ENCODE measurements around the gene GFRA1. TPM values are rescaled to one million over a fixed set of nuclear protein-coding genes. Genes with fewer than 3 reads are reported as not detected.

The GFRA1 gene
- total RNA-seq, 4 donors from 2014 or later = 1.8 to 21.4 (median 12.1) TPM

GRCh38 chr10:116262678-116263077 is 10.3 kb downstream of the GFRA1 start:
- H3K4me3 ChIP-seq = no peak overlapping the region
- no peak for DNase-seq
- H3K36me3 ChIP-seq = no peaks in the 10 kb centered on the region
- no peak overlapping the region for H3K27ac ChIP-seq
- H3K9me3 ChIP-seq = no peaks in the 10 kb centered on the region
- H3K4me1 ChIP-seq = no peaks in the 10 kb centered on the region
- no peaks in the 10 kb centered on the region for H3K27me3 ChIP-seq
- no peak for TF ChIP-seq POLR2A (IDR thresholded peaks at IDR 0.05)
- TF ChIP-seq, protein P1, sequence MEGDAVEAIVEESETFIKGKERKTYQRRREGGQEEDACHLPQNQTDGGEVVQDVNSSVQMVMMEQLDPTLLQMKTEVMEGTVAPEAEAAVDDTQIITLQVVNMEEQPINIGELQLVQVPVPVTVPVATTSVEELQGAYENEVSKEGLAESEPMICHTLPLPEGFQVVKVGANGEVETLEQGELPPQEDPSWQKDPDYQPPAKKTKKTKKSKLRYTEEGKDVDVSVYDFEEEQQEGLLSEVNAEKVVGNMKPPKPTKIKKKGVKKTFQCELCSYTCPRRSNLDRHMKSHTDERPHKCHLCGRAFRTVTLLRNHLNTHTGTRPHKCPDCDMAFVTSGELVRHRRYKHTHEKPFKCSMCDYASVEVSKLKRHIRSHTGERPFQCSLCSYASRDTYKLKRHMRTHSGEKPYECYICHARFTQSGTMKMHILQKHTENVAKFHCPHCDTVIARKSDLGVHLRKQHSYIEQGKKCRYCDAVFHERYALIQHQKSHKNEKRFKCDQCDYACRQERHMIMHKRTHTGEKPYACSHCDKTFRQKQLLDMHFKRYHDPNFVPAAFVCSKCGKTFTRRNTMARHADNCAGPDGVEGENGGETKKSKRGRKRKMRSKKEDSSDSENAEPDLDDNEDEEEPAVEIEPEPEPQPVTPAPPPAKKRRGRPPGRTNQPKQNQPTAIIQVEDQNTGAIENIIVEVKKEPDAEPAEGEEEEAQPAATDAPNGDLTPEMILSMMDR (IDR thresholded peaks at IDR 0.05) = no peak

- no peak for TF ChIP-seq POLR2A (IDR thresholded peaks at IDR 0.05)
- TF ChIP-seq, protein P1 (IDR thresholded peaks at IDR 0.05) = no peak
- no peaks in the 10 kb centered on the region for H3K4me1 ChIP-seq
- H3K27me3 ChIP-seq = no peaks in the 10 kb centered on the region
- no peaks in the 10 kb centered on the region for H3K9me3 ChIP-seq
- no peak overlapping the region for H3K4me3 ChIP-seq
- no peaks in the 10 kb centered on the region for H3K36me3 ChIP-seq
- DNase-seq = no peak
- no peak overlapping the region for H3K27ac ChIP-seq
These were observed 12.4 kb downstream of the GFRA1 start for GRCh38 chr10:116260599-116260998.

DNA sequence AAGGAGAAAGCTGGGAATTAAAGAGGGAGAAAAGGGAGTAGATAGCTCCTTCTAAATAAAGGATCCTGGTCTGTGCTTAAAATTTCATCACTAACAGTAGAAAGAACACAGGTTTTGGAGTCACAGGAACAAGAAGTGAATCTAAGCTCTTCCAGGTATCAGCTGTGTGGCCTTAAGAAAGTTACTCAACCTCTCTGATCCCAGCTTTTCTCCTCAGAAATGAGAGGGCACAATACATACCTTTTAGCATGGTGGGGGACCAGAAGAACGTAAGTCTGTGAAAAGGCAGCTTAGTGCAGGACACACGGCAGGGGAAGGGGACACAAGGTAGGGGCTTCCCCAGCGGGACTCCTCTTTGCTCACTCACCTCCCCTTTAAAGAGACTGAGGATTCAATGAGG is 13.4 kb downstream of the GFRA1 start:
- H3K4me3 ChIP-seq = no peak overlapping the region
- TF ChIP-seq POLR2A (IDR thresholded peaks at IDR 0.05) = no peak
- TF ChIP-seq, protein P1 (IDR thresholded peaks at IDR 0.05) = no peak
- no peak for DNase-seq
- H3K4me1 ChIP-seq = no peaks in the 10 kb centered on the region
- H3K36me3 ChIP-seq = no peaks in the 10 kb centered on the region
- H3K27ac ChIP-seq = no peak overlapping the region
- no peaks in the 10 kb centered on the region for H3K9me3 ChIP-seq
- H3K27me3 ChIP-seq = no peaks in the 10 kb centered on the region

- Histone ChIP-seq H3K4me3 (no peak overlapping the region), H3K9me3 (no peaks in the 10 kb centered on the region), H3K27me3 (no peaks in the 10 kb centered on the region), H3K4me1 (no peaks in the 10 kb centered on the region), H3K27ac (no peak overlapping the region), H3K36me3 (no peaks in the 10 kb centered on the region)
- DNase-seq = no peak
- no peak for TF ChIP-seq POLR2A (IDR thresholded peaks at IDR 0.05)
- TF ChIP-seq, protein P1 (IDR thresholded peaks at IDR 0.05) = no peak
These were observed 15.2 kb downstream of the GFRA1 start for GRCh38 chr10:116257785-116258184.

GRCh38 chr10:116256752-116257259 is 16.2 kb downstream of the GFRA1 start:
- Histone ChIP-seq H3K36me3 (no peaks in the 10 kb centered on the region), H3K27ac (no peak overlapping the region), H3K4me1 (no peaks in the 10 kb centered on the region), H3K27me3 (no peaks in the 10 kb centered on the region), H3K4me3 (no peak overlapping the region), H3K9me3 (no peaks in the 10 kb centered on the region)
- TF ChIP-seq, protein P1 (IDR thresholded peaks at IDR 0.05) = no peak
- no peak for TF ChIP-seq POLR2A (IDR thresholded peaks at IDR 0.05)
- DNase-seq = no peak

Data from Peyer's patch (tissue), 4 donors.